Small intestine (tissue), 7 donors: ENCODE results near the gene DLG2. TPM values are rescaled to one million over a fixed set of nuclear protein-coding genes. Genes with fewer than 3 reads are reported as not detected.

ENCODE experiments used
- DNase-seq, 2 donors: peaks; one replicate each; pipeline versions ENCODE4 v3.0.0 to v3.0.0-alpha.2; 2013
- FAIRE-seq: peaks from 2 replicates; lab custom pipeline; 2012; peaks lifted over from hg19 to GRCh38; lab: Jason Lieb, UNC
- H3K27ac ChIP-seq, 3 donors: one replicate each; pipeline ENCODE4 v1.5.1; 2013; ENCODE audit warnings: low read length in 2 of 3, mild to moderate bottlenecking in 2 of 3, control low read depth in 1 of 3, inconsistent platforms in 1 of 3, low read depth in 1 of 3, moderate library complexity in 1 of 3
- H3K27me3 ChIP-seq, 3 donors: one replicate each; pipeline ENCODE4 v1.6.1; 2013; ENCODE audit warnings: low read length in 3 of 3, inconsistent platforms in 1 of 3; ENCODE audit not compliant: control insufficient read depth in 3 of 3, insufficient read depth in 3 of 3
- H3K36me3 ChIP-seq, 3 donors: one replicate each; pipeline ENCODE4 v1.6.1; 2013; ENCODE audit warnings: low read length in 3 of 3, inconsistent platforms in 1 of 3, low read depth in 1 of 3, mild to moderate bottlenecking in 1 of 3, moderate library complexity in 1 of 3; ENCODE audit not compliant: control insufficient read depth in 3 of 3, insufficient read depth in 2 of 3
- H3K4me1 ChIP-seq, 3 donors: one replicate each; pipeline ENCODE4 v1.6.1; 2013; ENCODE audit warnings: low read length in 2 of 3, inconsistent platforms in 1 of 3, low read depth in 1 of 3, mild to moderate bottlenecking in 1 of 3, moderate library complexity in 1 of 3; ENCODE audit not compliant: control insufficient read depth in 3 of 3, insufficient read depth in 2 of 3
- H3K4me3 ChIP-seq, 3 donors: one replicate each; pipeline ENCODE4 v1.5.1; 2013; ENCODE audit warnings: low read length in 3 of 3, control low read depth in 1 of 3, inconsistent platforms in 1 of 3, low read depth in 1 of 3, mild to moderate bottlenecking in 1 of 3, moderate library complexity in 1 of 3
- H3K9me3 ChIP-seq, 2 donors: one replicate each; pipeline ENCODE4 v1.6.1; 2013; ENCODE audit warnings: low read depth in 1 of 2, low read length in 1 of 2; ENCODE audit not compliant: control insufficient read depth in 2 of 2, insufficient read depth in 1 of 2
- WGBS, 3 donors: extraction: QIAGEN DNeasy Blood & Tissue Kit; methylation state at CpG; one replicate each; pipeline ENCODE4 v1.1.7; 2013; 5-methylcytosine and 5-hydroxymethylcytosine counted together
- polyA plus RNA-seq, 4 donors: library from polyadenylated mRNA; stranded (reverse) in 3 of 4; unstranded in 1 of 4; fragments of 200-250 nt in 3 of 4; fragments of 120-200 nt in 1 of 4; gene quantifications; one replicate each; pipeline versions ENCODE4 v1.2.1 to v1.2.3, GENCODE V29; 2013
- donor health status: healthy with polysubstance abuse.
- donor health status: control.
- donor health status: control.
- donor health status: Bipolar disorder and iron deficiency.
- donor health status: healthy.

Gene DLG2
- polyA plus RNA-seq, 4 donors: 0.22 to 1.6 (median 1.1) TPM

GRCh38 chr11:83467837-83468236, 2159.3 kb downstream of the DLG2 start:
- peaks cover 0 to 7% (median 0%) of the 10 kb centered on the region in 3 donors for H3K4me1 ChIP-seq
- DNase-seq (no peak), FAIRE-seq (no peak)
- no peaks in the 10 kb centered on the region for H3K9me3 ChIP-seq
- no peaks in the 10 kb centered on the region for H3K36me3 ChIP-seq
- 91 to 100% (median 95%) methylated on average over 1 of the region's 1 CpG for WGBS, 3 donors
- H3K4me3 ChIP-seq: no peak overlapping the region
- no peak overlapping the region for H3K27ac ChIP-seq
- no peaks in the 10 kb centered on the region for H3K27me3 ChIP-seq

- Histone ChIP-seq H3K27me3 (no peaks in the 10 kb centered on the region), H3K4me1 (no peaks in the 10 kb centered on the region), H3K27ac (no peak overlapping the region), H3K9me3 (no peaks in the 10 kb centered on the region), H3K36me3 (no peaks in the 10 kb centered on the region), H3K4me3 (no peak overlapping the region)
- WGBS, 3 donors: 77 to 97% (median 90%) methylated on average over 3 of the region's 3 CpGs
- DNase-seq (no peak), FAIRE-seq (no peak)
Measured at GRCh38 chr11:83464160-83464944, 2162.8 kb downstream of the DLG2 start.

GRCh38 chr11:83459798-83460197, 2167.3 kb downstream of the DLG2 start:
- H3K36me3 ChIP-seq: no peaks in the 10 kb centered on the region
- no peak overlapping the region for H3K4me3 ChIP-seq
- WGBS, 3 donors: 84 to 94% (median 93%) methylated on average over 1 of the region's 1 CpG
- H3K27ac ChIP-seq: no peak overlapping the region
- H3K4me1 ChIP-seq: no peaks in the 10 kb centered on the region
- FAIRE-seq (no peak), DNase-seq (no peak)
- H3K27me3 ChIP-seq: no peaks in the 10 kb centered on the region
- no peaks in the 10 kb centered on the region for H3K9me3 ChIP-seq

DNA sequence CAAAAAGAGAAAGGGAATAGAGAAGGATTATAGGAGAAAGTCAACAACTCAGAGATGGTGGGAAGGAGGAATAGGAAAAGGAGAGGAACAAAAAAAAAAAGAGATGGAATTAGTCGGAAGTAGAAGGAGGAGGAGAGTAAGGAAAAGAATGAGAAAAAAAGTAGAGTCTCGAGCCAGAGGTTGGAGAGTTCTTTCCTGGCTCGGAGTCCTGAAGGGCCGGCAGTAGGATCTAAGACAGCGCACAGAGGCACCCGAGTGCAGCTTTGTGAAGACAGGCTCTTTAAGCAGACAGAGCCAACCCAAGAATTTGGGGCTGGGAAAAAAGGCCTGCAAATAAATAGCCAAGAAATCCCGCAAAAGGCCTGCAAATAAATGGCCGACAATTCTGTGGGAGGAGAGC, 2170.6 kb downstream of the DLG2 start:
- DNase-seq: no peak
- no peaks in the 10 kb centered on the region for H3K9me3 ChIP-seq
- H3K27me3 ChIP-seq: no peaks in the 10 kb centered on the region
- H3K4me1 ChIP-seq: no peaks in the 10 kb centered on the region
- H3K27ac ChIP-seq: no peak overlapping the region
- no peak for FAIRE-seq
- H3K36me3 ChIP-seq: no peaks in the 10 kb centered on the region
- no peak overlapping the region for H3K4me3 ChIP-seq
- WGBS, 3 donors: 84 to 91% (median 85%) methylated on average over 8 of the region's 8 CpGs

DNA sequence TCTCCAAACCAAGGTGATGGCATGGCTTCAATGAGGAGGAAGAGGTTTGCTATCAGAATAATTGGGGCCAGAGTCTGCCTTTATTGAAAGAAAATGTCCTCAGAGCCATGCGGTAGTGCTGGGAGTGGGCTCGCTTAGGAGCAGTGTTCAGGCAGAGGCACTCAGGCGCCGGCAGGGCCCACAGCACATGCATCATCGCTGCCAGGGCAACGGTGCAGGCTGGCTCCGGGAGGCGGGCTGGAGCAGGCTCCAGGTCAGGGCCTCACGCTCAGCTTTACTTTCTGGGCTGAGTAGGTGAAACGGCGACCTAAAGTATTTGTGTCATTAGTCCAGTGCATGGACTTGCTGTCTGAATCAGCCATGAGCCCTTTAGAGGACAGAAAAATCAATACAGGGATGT, 2171.1 kb downstream of the DLG2 start:
- DNase-seq (no peak), FAIRE-seq (no peak)
- Histone ChIP-seq H3K4me3 (no peak overlapping the region), H3K9me3 (no peaks in the 10 kb centered on the region), H3K36me3 (no peaks in the 10 kb centered on the region), H3K27ac (no peak overlapping the region), H3K27me3 (no peaks in the 10 kb centered on the region), H3K4me1 (no peaks in the 10 kb centered on the region)
- WGBS, 3 donors: 64 to 72% (median 67%) methylated on average over 11 of the region's 11 CpGs

DNA sequence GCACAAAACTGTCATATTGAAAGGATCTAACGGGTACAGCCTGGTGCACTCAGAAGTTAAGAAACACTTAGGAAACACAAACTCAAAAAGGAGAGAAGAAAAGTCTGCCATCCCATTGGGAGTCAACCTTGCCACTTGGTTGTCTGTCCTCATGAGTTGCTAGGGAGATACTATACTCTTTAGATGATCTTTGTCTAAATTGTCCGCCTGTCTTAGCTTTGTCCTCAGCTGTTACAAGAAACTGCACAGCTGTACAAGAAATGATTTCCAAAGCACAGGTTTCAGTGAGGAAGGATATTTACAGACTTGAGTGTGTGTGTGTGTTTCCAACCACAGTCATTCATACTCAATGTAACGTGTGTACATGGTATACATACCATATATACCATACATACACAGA, 2171.8 kb downstream of the DLG2 start:
- H3K27ac ChIP-seq: no peak overlapping the region
- DNase-seq: no peak
- no peaks in the 10 kb centered on the region for H3K9me3 ChIP-seq
- FAIRE-seq: no peak
- WGBS, 3 donors: 73 to 89% (median 83%) methylated on average over 3 of the region's 3 CpGs
- no peaks in the 10 kb centered on the region for H3K36me3 ChIP-seq
- H3K4me3 ChIP-seq: no peak overlapping the region
- H3K27me3 ChIP-seq: no peaks in the 10 kb centered on the region
- H3K4me1 ChIP-seq: no peaks in the 10 kb centered on the region

DNA sequence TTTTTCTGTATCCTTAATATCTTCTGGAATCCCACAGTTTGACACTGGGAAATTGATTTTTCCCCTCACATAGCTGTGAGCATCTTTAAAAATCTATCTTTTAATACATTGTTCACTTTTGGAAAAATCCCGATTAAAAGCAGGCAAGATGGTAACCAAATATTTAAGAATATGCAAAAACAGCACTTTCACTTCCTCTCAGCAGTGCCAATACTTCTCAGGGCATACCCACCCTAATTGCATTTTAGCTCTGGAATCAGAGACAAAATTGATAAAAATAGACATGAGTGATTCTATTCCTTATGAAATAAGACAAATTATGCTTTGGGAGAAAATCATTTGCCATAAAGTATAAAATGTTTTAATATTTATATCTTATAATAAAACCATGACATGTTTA, 2172.5 kb downstream of the DLG2 start:
- WGBS, 3 donors: 59 to 83% (median 77%) methylated on average over 1 of the region's 1 CpG
- no peak for FAIRE-seq

DNA sequence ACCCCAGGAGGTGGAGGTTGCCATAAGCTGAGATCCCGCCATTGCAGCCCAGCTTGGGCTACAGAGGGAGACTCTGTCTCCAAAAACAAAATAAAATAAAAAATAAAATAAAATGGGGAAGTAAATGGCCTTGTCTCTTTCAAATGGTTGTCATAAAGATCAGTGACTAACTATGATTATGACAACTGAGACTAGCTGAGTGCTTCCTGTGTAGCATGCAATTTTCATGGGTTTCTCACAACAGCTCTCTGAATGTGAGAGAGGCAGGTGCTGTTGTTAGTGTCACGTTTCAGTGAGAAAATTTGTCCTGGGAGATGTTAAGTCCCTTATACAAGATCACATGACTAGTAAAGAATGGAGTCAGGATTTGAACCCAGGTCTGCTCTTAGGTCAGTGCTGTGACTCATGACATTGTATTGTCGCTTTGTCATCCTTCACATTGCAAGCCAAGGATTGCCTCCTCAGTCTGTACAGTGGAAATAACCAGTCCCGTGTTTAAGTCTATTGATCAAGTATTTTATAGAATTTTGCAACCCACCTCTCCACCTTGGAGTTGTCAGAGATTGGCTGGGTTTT, 2177.7 kb downstream of the DLG2 start:
- FAIRE-seq: no peak
- Histone ChIP-seq H3K4me1 (no peaks in the 10 kb centered on the region), H3K36me3 (no peaks in the 10 kb centered on the region), H3K27ac (no peak overlapping the region), H3K9me3 (no peaks in the 10 kb centered on the region), H3K27me3 (no peaks in the 10 kb centered on the region), H3K4me3 (no peak overlapping the region)
- DNase-seq: no peak
- 78 to 88% (median 84%) methylated on average over 4 of the region's 4 CpGs for WGBS, 3 donors

More for the DNA sequence above, 2172.5 kb downstream of the DLG2 start:
- Histone ChIP-seq H3K27me3 (no peaks in the 10 kb centered on the region), H3K4me3 (no peak overlapping the region), H3K36me3 (no peaks in the 10 kb centered on the region), H3K4me1 (no peaks in the 10 kb centered on the region), H3K27ac (no peak overlapping the region), H3K9me3 (no peaks in the 10 kb centered on the region)
- DNase-seq: no peak
